HepG2 (cell line): ENCODE data around the gene OTUD4. TPM values are rescaled to one million over a fixed set of nuclear protein-coding genes. Genes with fewer than 3 reads are reported as not detected.

Experiments
- AGO2 ChIP-seq: fragments of 200-400 bp; formaldehyde crosslinking; optimal IDR thresholded peaks from 2 replicates; pipeline ENCODE3; 2017; ENCODE audit warnings: mild to moderate bottlenecking, low read depth, low read length, moderate library complexity
- ATF7-NPFF ChIP-seq: sonication (generic); formaldehyde crosslinking; IDR thresholded peaks from 2 replicates; pipeline ENCODE4 v1.8.1; 2023; ENCODE audit warnings: mild to moderate bottlenecking, low read depth, missing genetic modification reagents, moderate library complexity
- FOXA1 ChIP-seq, 2 experiments: fragments of 450-650 bp in 1 of 2; sonication (generic) in 1 of 2; formaldehyde crosslinking in 1 of 2; IDR thresholded peaks; 2 replicates each; pipeline versions ENCODE4 v1.4.0 to v1.6.1; 2016 to 2020; ENCODE audit warnings: missing genetic modification reagents in 1 of 2
- HHEX ChIP-seq: IDR thresholded peaks from 2 replicates; pipeline ENCODE4 v1.6.1; 2016; ENCODE audit warnings: control low read depth
- JARID2 ChIP-seq: sonication (generic); formaldehyde crosslinking; IDR thresholded peaks from 2 replicates; pipeline ENCODE4 v1.8.1; 2023; ENCODE audit warnings: missing genetic modification reagents, inconsistent platforms; ENCODE audit not compliant: insufficient replicate concordance
- NFATC3 ChIP-seq: sonication (generic); formaldehyde crosslinking; IDR thresholded peaks from 2 replicates; pipeline ENCODE4 v1.5.1; 2020; ENCODE audit warnings: mild to moderate bottlenecking, missing genetic modification reagents
- PCBP2 ChIP-seq: fragments of 200-400 bp; formaldehyde crosslinking; optimal IDR thresholded peaks from 2 replicates; pipeline ENCODE3; 2018; ENCODE audit warnings: low read length, low read depth; ENCODE audit not compliant: poor library complexity, severe bottlenecking
- POLR2G ChIP-seq: fragments of 200-400 bp; formaldehyde crosslinking; IDR thresholded peaks from 2 replicates; pipeline ENCODE4 v1.6.1; 2018; ENCODE audit warnings: mild to moderate bottlenecking, low read depth, low read length, moderate library complexity
- THAP11 ChIP-seq: IDR thresholded peaks from 2 replicates; pipeline ENCODE4 v1.6.1; 2016; ENCODE audit warnings: missing biosample characterization, missing genetic modification reagents
- ZFX ChIP-seq: sonication (generic); formaldehyde crosslinking; IDR thresholded peaks from 2 replicates; pipeline ENCODE4 v1.4.0; 2020; ENCODE audit warnings: mild to moderate bottlenecking, low read depth, missing genetic modification reagents, moderate library complexity
- ZIK1 ChIP-seq: sonication (generic); formaldehyde crosslinking; IDR thresholded peaks from 2 replicates; pipeline ENCODE4 v1.5.0; 2020; ENCODE audit warnings: mild to moderate bottlenecking, low read depth, missing genetic modification reagents, borderline replicate concordance
- ZNF749 ChIP-seq: sonication (generic); formaldehyde crosslinking; IDR thresholded peaks from 2 replicates; pipeline ENCODE4 v1.8.0; 2022; ENCODE audit warnings: mild to moderate bottlenecking, missing genetic modification reagents, moderate library complexity, borderline replicate concordance
- ZNF777 ChIP-seq: sonication (generic); formaldehyde crosslinking; IDR thresholded peaks from 2 replicates; pipeline ENCODE4 v1.4.0; 2020; ENCODE audit warnings: missing genetic modification reagents
- ZSCAN29 ChIP-seq: sonication (generic); formaldehyde crosslinking; conservative IDR thresholded peaks from 2 replicates; pipeline ENCODE4 v1.4.0; 2020; ENCODE audit warnings: mild to moderate bottlenecking, missing genetic modification reagents
- ZSCAN9 ChIP-seq: IDR thresholded peaks from 2 replicates; pipeline ENCODE4 v1.6.1; 2016; ENCODE audit warnings: borderline replicate concordance
- polyA plus RNA-seq, 8 experiments: library from polyadenylated mRNA; depleted of rRNA in 3 of 8; stranded (reverse) in 7 of 8; unstranded in 1 of 8; fragments of >200 nt; fragmentation: Illumina TruSeq in 4 of 8; extraction: Trizol in 4 of 8; gene quantifications; 2 replicates each; pipeline versions ENCODE4 v1.2.1 to v1.2.3, GENCODE V29; 2011 to 2016; ENCODE audit warnings: low read depth in 4 of 8, missing spikeins in 1 of 8, mixed read lengths in 1 of 8; ENCODE audit not compliant: insufficient read depth in 1 of 8
- total RNA-seq, 5 experiments: library from RNA; depleted of rRNA; stranded (reverse); fragments of >200 nt; fragmentation: Illumina TruSeq; extraction: Trizol; gene quantifications; 2 replicates each; pipeline ENCODE4 v1.2.3, GENCODE V29; 2016; ENCODE audit warnings: low read depth in 1 of 5
- TF ChIP-seq, protein P1 (sequence below): sonication (generic); formaldehyde crosslinking; IDR thresholded peaks from 2 replicates; pipeline ENCODE4 v1.5.0; 2020; ENCODE audit warnings: mild to moderate bottlenecking, missing genetic modification reagents
- TF ChIP-seq, protein P2 (sequence below), 2 experiments: sonication (generic) in 1 of 2; formaldehyde crosslinking in 1 of 2; IDR thresholded peaks; 2 replicates each; pipeline versions ENCODE4 v1.4.0 to v1.6.1; 2018 to 2020; ENCODE audit warnings: missing genetic modification reagents in 2 of 2, borderline replicate concordance in 1 of 2, low read depth in 1 of 2, mild to moderate bottlenecking in 1 of 2, missing biosample characterization in 1 of 2
- TF ChIP-seq, protein P3 (sequence below): sonication (generic); formaldehyde crosslinking; IDR thresholded peaks from 2 replicates; pipeline ENCODE4 v1.5.0; 2020; ENCODE audit warnings: mild to moderate bottlenecking, missing genetic modification reagents, moderate library complexity
- TF ChIP-seq, protein P4 (sequence below): sonication (generic); formaldehyde crosslinking; conservative IDR thresholded peaks from 2 replicates; pipeline ENCODE4 v1.4.0; 2020; ENCODE audit warnings: missing genetic modification reagents
- TF ChIP-seq, protein P5 (sequence below): IDR thresholded peaks from 2 replicates; pipeline ENCODE4 v1.6.1; 2016; ENCODE audit warnings: missing compliant biosample characterization, missing genetic modification reagents, borderline replicate concordance

The OTUD4 gene
- total and polyA plus RNA-seq, 2 of the 13 experiments (the other 11 are each of a cell fraction or from before 2014, with no cell fraction given): 16.1 to 18.0 TPM

DNA sequence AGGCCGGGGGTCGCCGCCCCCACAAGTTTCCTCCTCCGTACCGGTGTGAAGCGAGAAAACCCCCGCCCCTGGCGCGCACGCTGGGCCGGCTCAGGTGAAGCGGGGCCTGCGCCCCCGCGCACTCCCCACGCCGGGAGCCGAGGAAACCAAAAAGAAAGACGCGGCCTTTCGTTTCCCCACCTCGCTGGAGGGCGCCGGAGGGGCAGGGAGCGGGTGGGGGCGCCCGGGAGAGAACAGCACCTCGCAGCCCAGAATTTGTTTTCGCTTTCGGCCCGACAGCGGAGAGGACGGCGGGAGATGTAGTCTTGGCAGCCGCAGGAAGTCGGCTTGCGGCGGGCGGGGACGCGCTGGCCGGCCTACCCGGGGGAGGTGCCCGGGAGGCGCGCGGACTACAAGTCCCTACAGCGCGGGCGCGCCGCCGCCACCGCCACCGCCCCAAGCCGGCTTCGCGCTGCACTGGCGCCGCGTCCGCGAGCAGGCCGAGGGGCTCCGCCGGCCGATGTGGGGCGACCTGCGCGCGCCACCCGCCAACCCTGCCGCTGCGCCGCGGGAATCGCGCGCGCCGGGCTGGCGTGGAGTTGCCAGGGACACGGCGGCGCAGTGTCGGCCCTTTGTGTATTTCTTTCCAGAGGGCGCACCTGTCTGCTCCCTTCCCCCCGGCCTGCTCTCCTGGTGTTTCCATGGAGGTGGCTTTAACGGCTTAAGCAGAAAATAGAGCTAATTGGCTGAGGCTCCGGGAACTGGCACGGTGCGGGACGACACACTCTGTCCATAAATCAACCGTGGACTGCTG, at the start of gene OTUD4 (continued):
- TF ChIP-seq, protein P1, sequence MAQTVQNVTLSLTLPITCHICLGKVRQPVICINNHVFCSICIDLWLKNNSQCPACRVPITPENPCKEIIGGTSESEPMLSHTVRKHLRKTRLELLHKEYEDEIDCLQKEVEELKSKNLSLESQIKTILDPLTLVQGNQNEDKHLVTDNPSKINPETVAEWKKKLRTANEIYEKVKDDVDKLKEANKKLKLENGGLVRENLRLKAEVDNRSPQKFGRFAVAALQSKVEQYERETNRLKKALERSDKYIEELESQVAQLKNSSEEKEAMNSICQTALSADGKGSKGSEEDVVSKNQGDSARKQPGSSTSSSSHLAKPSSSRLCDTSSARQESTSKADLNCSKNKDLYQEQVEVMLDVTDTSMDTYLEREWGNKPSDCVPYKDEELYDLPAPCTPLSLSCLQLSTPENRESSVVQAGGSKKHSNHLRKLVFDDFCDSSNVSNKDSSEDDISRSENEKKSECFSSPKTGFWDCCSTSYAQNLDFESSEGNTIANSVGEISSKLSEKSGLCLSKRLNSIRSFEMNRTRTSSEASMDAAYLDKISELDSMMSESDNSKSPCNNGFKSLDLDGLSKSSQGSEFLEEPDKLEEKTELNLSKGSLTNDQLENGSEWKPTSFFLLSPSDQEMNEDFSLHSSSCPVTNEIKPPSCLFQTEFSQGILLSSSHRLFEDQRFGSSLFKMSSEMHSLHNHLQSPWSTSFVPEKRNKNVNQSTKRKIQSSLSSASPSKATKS (CRISPR knock-in tag): no peak
- TF ChIP-seq HHEX (CRISPR knock-in tag) (no peak), THAP11 (CRISPR knock-in tag) (peak; percentile 98), PCBP2 (no peak), FOXA1 (IDR thresholded peaks at IDR 0.05) (no peak), FOXA1 (CRISPR knock-in tag; IDR thresholded peaks at IDR 0.05) (0 out of 2 replicates have a peak, but pooled peaks have one; percentile 47), ZNF777 (CRISPR knock-in tag) (0 out of 2 replicates have a peak, but pooled peaks have one; percentile 11), JARID2 (CRISPR knock-in tag) (no peak), ZSCAN29 (CRISPR knock-in tag) (no peak), ZNF749 (CRISPR knock-in tag) (peak; percentile 30; the same call in 1 of the 2 replicates), ZSCAN9 (CRISPR knock-in tag) (0 out of 2 replicates have a peak, but pooled peaks have one; percentile 48), ZIK1 (CRISPR knock-in tag) (0 out of 2 replicates have a peak, but pooled peaks have one; percentile 8), ATF7-NPFF (CRISPR knock-in tag) (peak; percentile 48; the same call in 1 of the 2 replicates), ZFX (CRISPR knock-in tag) (peak; percentile 84), AGO2 (peak; percentile 65), POLR2G (peak; percentile 69; the same call in 1 of the 2 replicates), NFATC3 (CRISPR knock-in tag) (no peak)
- TF ChIP-seq, protein P2, sequence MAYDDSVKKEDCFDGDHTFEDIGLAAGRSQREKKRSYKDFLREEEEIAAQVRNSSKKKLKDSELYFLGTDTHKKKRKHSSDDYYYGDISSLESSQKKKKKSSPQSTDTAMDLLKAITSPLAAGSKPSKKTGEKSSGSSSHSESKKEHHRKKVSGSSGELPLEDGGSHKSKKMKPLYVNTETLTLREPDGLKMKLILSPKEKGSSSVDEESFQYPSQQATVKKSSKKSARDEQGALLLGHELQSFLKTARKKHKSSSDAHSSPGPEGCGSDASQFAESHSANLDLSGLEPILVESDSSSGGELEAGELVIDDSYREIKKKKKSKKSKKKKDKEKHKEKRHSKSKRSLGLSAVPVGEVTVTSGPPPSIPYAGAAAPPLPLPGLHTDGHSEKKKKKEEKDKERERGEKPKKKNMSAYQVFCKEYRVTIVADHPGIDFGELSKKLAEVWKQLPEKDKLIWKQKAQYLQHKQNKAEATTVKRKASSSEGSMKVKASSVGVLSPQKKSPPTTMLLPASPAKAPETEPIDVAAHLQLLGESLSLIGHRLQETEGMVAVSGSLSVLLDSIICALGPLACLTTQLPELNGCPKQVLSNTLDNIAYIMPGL (CRISPR knock-in tag; IDR thresholded peaks at IDR 0.05; ENCODE audit: borderline replicate concordance in 1 of 2, low read depth in 1 of 2): peak; percentile 85 to 86
- TF ChIP-seq, protein P3, sequence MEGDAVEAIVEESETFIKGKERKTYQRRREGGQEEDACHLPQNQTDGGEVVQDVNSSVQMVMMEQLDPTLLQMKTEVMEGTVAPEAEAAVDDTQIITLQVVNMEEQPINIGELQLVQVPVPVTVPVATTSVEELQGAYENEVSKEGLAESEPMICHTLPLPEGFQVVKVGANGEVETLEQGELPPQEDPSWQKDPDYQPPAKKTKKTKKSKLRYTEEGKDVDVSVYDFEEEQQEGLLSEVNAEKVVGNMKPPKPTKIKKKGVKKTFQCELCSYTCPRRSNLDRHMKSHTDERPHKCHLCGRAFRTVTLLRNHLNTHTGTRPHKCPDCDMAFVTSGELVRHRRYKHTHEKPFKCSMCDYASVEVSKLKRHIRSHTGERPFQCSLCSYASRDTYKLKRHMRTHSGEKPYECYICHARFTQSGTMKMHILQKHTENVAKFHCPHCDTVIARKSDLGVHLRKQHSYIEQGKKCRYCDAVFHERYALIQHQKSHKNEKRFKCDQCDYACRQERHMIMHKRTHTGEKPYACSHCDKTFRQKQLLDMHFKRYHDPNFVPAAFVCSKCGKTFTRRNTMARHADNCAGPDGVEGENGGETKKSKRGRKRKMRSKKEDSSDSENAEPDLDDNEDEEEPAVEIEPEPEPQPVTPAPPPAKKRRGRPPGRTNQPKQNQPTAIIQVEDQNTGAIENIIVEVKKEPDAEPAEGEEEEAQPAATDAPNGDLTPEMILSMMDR: peak; percentile 58
- TF ChIP-seq, protein P4, sequence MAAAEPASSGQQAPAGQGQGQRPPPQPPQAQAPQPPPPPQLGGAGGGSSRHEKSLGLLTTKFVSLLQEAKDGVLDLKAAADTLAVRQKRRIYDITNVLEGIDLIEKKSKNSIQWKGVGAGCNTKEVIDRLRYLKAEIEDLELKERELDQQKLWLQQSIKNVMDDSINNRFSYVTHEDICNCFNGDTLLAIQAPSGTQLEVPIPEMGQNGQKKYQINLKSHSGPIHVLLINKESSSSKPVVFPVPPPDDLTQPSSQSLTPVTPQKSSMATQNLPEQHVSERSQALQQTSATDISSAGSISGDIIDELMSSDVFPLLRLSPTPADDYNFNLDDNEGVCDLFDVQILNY (CRISPR knock-in tag): 0 out of 2 replicates have a peak, but pooled peaks have one; percentile 16
- TF ChIP-seq, protein P5, sequence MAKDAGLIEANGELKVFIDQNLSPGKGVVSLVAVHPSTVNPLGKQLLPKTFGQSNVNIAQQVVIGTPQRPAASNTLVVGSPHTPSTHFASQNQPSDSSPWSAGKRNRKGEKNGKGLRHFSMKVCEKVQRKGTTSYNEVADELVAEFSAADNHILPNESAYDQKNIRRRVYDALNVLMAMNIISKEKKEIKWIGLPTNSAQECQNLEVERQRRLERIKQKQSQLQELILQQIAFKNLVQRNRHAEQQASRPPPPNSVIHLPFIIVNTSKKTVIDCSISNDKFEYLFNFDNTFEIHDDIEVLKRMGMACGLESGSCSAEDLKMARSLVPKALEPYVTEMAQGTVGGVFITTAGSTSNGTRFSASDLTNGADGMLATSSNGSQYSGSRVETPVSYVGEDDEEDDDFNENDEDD (CRISPR knock-in tag): peak; percentile 39; the same call in 1 of the 2 replicates
